Lower leg skin (tissue), 4 donors: ENCODE data around the gene VPS35L. TPM values are rescaled to one million over a fixed set of nuclear protein-coding genes. Genes with fewer than 3 reads are reported as not detected.

Experiments
- DNase-seq, 2 donors: peaks; one replicate each; pipeline ENCODE4 v3.0.0-alpha.2; 2019; ENCODE audit warnings: low spot score in 2 of 2
- H3K4me3 ChIP-seq: fragments of 200-600 bp; sonication (generic); 2 replicates; pipeline ENCODE4 v1.5.1; 2017; ENCODE audit warnings: mild to moderate bottlenecking, low read depth; ENCODE audit not compliant: poor library complexity, severe bottlenecking
- POLR2A ChIP-seq, 2 donors: fragments of 450-650 bp; IDR thresholded peaks; one replicate each; pipeline ENCODE4 v1.6.1; 2016 to 2017; ENCODE audit warnings: antibody characterized with exemption in 2 of 2, mild to moderate bottlenecking in 1 of 2, moderate library complexity in 1 of 2
- WGBS, 2 donors: methylation state at CpG; one replicate each; pipeline ENCODE4 v1.1.5; 2018; 5-methylcytosine and 5-hydroxymethylcytosine counted together
- intact Hi-C: fragments of 100-400 bp; cut with DNase I; formaldehyde crosslinking; loops from one replicate; pipeline ENCODE4 v1.15.0; 2023; ENCODE audit warnings: low total_unique reads
- total RNA-seq, 4 donors: library from RNA; depleted of rRNA; stranded (reverse); fragments of >200 nt; gene quantifications; one replicate each; pipeline ENCODE4 v1.1.0, GENCODE V29; 2016
- TF ChIP-seq, protein P1 (sequence below), 3 donors: fragments of 450-650 bp; IDR thresholded peaks; one replicate each; pipeline ENCODE4 v1.5.1; 2016; ENCODE audit warnings: antibody characterized with exemption in 3 of 3, mild to moderate bottlenecking in 3 of 3, moderate library complexity in 2 of 3

Gene VPS35L
- total RNA-seq, 4 donors from 2014 or later, result 14.5 to 24.2 (median 17.0) TPM

- no peak for TF ChIP-seq POLR2A (IDR thresholded peaks at IDR 0.05)
- TF ChIP-seq, protein P1, sequence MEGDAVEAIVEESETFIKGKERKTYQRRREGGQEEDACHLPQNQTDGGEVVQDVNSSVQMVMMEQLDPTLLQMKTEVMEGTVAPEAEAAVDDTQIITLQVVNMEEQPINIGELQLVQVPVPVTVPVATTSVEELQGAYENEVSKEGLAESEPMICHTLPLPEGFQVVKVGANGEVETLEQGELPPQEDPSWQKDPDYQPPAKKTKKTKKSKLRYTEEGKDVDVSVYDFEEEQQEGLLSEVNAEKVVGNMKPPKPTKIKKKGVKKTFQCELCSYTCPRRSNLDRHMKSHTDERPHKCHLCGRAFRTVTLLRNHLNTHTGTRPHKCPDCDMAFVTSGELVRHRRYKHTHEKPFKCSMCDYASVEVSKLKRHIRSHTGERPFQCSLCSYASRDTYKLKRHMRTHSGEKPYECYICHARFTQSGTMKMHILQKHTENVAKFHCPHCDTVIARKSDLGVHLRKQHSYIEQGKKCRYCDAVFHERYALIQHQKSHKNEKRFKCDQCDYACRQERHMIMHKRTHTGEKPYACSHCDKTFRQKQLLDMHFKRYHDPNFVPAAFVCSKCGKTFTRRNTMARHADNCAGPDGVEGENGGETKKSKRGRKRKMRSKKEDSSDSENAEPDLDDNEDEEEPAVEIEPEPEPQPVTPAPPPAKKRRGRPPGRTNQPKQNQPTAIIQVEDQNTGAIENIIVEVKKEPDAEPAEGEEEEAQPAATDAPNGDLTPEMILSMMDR (IDR thresholded peaks at IDR 0.05), result no peak
- DNase-seq, result no peak
- H3K4me3 ChIP-seq, result no peak overlapping the region
- 82 to 88% methylated on average over 6 of the region's 6 CpGs for WGBS, 2 donors
- intact Hi-C loops, result no loop called here
These were observed 43.5 kb downstream of the VPS35L start for GRCh38 chr16:19598805-19599510.

DNA sequence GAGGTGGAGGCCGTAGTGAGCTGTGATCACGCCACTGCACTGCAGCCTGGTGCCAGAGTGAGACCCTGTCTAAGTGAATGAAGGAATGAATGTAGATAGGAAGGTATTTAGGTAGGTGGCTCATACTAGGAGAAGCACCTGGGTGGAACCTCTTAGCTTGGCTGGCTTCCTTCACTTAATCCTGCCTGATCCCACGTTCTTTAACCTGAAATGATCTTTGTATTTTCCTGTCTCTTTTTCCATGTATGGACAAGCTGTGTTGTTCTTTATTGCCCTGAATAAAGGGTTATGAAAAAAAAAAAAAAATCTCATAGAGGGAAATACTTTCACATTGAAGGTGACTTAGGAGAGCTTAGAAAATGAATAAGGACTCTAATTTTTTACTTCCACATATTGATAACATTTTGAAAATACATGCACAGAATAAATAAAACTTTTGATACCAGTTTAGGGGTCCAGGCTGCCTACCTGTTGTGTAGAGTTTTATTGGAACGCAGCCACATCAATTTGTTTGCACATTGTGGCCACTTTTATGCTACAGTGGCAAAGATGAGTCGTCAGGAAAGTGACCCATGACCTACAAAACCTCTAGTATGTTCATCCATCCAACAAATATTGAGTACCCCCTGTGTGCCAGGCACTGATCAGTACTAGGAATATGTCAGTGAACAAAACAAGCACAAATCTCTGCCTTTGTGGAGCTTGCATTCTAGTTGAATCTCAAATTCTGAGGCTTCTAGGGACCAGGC, 44.6 kb downstream of the VPS35L start:
- no peak for TF ChIP-seq POLR2A (IDR thresholded peaks at IDR 0.05)
- TF ChIP-seq, protein P1 (IDR thresholded peaks at IDR 0.05), result no peak
- DNase-seq, result no peak
- no peak overlapping the region for H3K4me3 ChIP-seq
- WGBS, 2 donors, result 73% methylated on average over 5 of the region's 5 CpGs
- intact Hi-C loops, result no loop called here

DNA sequence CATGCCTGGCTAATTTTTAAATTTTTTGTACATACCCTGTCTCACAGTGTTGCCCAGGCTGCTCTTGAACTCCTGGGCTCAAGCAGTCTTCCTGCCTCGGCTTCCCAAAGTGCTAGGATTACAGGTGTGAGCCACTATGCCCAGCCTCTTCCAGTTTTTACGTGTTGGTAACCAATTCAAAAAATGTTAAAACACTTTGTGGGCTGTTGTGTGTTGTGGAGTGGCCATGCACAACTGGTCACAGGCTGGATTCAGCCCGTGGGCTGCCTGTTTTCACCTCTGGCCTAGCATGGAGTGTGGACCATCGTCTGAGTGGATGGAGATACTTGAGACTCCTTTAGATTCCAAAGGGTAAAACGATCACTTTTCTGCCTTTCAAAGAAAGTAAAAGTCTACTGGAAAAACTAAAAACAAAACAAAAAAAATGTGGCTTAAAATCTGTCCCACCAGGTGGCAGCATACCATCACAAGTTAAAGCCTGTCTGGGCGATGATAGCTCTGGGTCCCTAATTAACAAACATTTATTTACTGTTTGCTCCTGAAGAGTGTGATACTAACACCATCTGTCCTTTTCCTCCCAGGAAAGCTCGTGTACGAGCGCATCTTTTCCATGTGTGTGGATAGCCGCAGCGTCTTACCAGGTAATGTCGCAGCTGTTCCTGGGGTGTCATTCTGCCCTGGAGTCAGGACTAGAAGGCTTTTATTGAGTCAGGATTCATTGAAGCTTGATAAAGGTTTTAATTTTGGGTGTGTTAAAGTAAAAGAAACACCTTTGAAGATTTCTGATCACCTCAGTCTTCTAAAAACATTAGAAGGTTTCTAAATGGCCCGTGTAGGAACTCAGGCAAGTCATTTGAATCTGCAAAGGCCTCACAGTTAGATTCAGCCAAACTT, 45.8 kb downstream of the VPS35L start:
- TF ChIP-seq, protein P1 (IDR thresholded peaks at IDR 0.05), result no peak
- no peak for TF ChIP-seq POLR2A (IDR thresholded peaks at IDR 0.05)
- DNase-seq, result no peak
- no peak overlapping the region for H3K4me3 ChIP-seq
- WGBS, 2 donors, result 57 to 62% methylated on average over 13 of the region's 13 CpGs
- intact Hi-C loops, result loop anchor here (1.0 kb wide), 1 partner anchor 285 kb away; no protein-coding TSS in a partner anchor

GRCh38 chr16:19604911-19605310, 49.4 kb downstream of the VPS35L start:
- no peak for DNase-seq
- 93% methylated on average over 4 of the region's 4 CpGs for WGBS, 2 donors
- TF ChIP-seq POLR2A (IDR thresholded peaks at IDR 0.05), result no peak
- TF ChIP-seq, protein P1 (IDR thresholded peaks at IDR 0.05), result no peak
- H3K4me3 ChIP-seq, result no peak overlapping the region
- intact Hi-C loops, result no loop called here

- intact Hi-C loops, result no loop called here
- H3K4me3 ChIP-seq, result no peak overlapping the region
- no peak for TF ChIP-seq POLR2A (IDR thresholded peaks at IDR 0.05)
- TF ChIP-seq, protein P1 (IDR thresholded peaks at IDR 0.05), result no peak
- DNase-seq, result no peak
- WGBS, 2 donors, result 97 to 98% methylated on average over 1 of the region's 1 CpG
These were observed 50.2 kb downstream of the VPS35L start for GRCh38 chr16:19605701-19606100.
